ENCODE data around the gene DNAJC7. TPM values are rescaled to one million over a fixed set of nuclear protein-coding genes. Genes with fewer than 3 reads are reported as not detected.

Gene DNAJC7
- total RNA-seq, 3 donors from 2014 or later (not counting 1 experiment from before 2014, with no cell fraction given): 123 to 159 (median 149) TPM

DNA sequence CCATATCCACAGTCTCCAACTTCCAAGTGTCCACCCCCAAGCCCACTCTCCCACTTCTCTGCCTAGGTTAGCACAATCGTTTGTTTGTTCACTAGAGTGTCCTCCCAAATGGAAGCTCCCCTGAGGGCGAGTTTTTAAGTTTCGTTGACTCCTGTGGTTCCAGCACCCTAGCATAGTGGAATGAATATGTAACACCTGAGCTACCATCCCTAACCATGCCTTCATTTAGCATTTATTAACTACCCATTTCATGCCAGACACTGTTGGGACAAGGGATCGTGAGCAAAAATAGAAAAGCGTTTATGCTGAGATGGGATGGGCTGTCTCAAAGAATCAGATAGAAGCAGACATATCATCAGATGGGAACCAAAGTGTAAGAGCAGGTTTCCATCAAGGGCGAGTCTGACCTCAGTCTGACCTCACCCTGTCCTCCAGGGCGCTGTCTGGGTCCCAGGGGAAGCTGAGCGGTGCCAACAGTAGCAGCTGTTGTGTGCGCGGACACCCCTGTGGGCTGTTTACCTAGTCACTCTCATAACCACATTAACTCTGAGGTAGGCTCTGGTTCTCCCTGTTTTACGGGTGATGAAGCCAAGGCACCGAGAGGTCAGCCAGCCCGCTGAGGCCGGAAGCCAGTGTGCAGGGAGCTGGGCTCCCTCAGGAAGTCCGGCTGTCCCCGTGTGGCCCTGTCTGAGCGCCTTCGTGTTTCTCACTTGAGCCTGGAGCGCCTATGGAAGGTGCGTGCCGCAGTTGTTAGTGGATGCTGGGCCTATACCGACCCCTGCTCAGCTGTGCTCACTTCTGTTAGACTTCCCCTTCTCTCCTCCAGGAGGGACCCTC is 44.5 kb downstream of the DNAJC7 start:
- Histone ChIP-seq H3K27ac (ENCODE audit: low read length) (peak overlapping the region; percentile 77), H3K27me3 (ENCODE audit: control insufficient read depth, insufficient read depth, low read length) (no peaks in the 10 kb centered on the region), H3K9me3 (ENCODE audit: control insufficient read depth, insufficient read depth, low read length) (no peaks in the 10 kb centered on the region), H3K36me3 (ENCODE audit: control insufficient read depth, insufficient read depth, low read length) (peaks cover 62% of the 10 kb centered on the region), H3K4me1 (ENCODE audit: control insufficient read depth, insufficient read depth, low read length) (peaks cover 39% of the 10 kb centered on the region), H3K4me3 (ENCODE audit: low read length) (no peak overlapping the region)
- no peaks in the 10 kb centered on the region for H3K27me3 Mint-ChIP-seq (ENCODE audit: low read depth in 2 of 2)
- WGBS (ENCODE audit: insufficient coverage): 69% methylated on average over 22 of the region's 22 CpGs
- intact Hi-C loops (cut with micrococcal nuclease): no loop called here
- ATAC-seq (peak; percentile 9 to 49 (median 43)), DNase-seq (no peak)
- peak overlapping the region; percentile 87 to 88 for H3K27ac Mint-ChIP-seq
- no peaks in the 10 kb centered on the region for H3K9me3 Mint-ChIP-seq
- peaks cover 28 to 40% of the 10 kb centered on the region in 2 donors for H3K4me1 Mint-ChIP-seq
- peak overlapping the region; percentile 65 for H3K4me3 Mint-ChIP-seq
- no peaks in the 10 kb centered on the region for H3K36me3 Mint-ChIP-seq
- TF ChIP-seq, protein P1, sequence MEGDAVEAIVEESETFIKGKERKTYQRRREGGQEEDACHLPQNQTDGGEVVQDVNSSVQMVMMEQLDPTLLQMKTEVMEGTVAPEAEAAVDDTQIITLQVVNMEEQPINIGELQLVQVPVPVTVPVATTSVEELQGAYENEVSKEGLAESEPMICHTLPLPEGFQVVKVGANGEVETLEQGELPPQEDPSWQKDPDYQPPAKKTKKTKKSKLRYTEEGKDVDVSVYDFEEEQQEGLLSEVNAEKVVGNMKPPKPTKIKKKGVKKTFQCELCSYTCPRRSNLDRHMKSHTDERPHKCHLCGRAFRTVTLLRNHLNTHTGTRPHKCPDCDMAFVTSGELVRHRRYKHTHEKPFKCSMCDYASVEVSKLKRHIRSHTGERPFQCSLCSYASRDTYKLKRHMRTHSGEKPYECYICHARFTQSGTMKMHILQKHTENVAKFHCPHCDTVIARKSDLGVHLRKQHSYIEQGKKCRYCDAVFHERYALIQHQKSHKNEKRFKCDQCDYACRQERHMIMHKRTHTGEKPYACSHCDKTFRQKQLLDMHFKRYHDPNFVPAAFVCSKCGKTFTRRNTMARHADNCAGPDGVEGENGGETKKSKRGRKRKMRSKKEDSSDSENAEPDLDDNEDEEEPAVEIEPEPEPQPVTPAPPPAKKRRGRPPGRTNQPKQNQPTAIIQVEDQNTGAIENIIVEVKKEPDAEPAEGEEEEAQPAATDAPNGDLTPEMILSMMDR (IDR thresholded peaks at IDR 0.05): no peak

DNA sequence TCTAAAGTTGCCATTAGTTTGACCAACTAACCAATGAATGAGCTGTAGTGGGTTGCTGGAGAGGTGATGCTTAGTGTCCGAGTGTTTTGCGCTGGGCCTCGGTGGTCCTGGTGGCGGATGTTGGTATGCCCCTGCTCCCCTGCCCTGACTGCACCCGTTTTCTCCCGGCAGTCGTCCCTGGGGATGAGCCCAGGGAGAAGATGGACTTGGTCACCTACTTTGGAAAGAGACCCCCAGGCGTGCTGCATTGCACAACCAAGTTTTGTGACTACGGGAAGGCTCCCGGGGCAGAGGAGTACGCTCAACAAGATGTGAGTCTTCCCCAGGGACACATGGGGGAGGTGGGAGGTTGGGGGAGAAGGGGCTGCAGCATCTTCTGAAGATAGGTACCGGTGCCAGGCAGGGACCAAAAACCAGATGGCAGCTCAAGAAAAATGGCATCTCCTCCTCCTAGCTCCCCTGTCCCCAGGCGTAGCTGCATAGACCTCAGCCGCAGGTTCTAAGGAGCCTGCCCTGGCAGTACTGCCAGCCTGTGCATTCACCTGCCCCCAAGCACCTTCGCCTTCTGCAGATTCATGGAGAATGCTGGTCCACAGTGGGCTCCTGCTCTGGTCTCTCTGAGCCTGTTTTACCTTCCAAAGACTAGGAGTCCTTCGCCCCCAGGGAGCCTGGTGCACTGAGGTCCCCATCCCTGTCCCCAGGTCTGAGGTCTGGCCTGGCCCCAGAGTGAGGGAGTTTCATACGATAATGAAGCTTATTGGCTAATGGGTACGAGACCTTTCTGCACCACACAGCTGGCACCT is 45.3 kb downstream of the DNAJC7 start:
- ATAC-seq (no peak), DNase-seq (no peak)
- peak overlapping the region; percentile 77 for H3K27ac ChIP-seq (ENCODE audit: low read length)
- H3K4me1 ChIP-seq (ENCODE audit: control insufficient read depth, insufficient read depth, low read length): peaks cover 46% of the 10 kb centered on the region
- no peaks in the 10 kb centered on the region for H3K9me3 Mint-ChIP-seq
- intact Hi-C loops (cut with micrococcal nuclease): no loop called here
- no peak overlapping the region for H3K4me3 ChIP-seq (ENCODE audit: low read length)
- 89% methylated on average over 18 of the region's 18 CpGs for WGBS (ENCODE audit: insufficient coverage)
- H3K4me1 Mint-ChIP-seq: peaks cover 26 to 41% of the 10 kb centered on the region in 2 donors
- H3K36me3 Mint-ChIP-seq: no peaks in the 10 kb centered on the region
- peak overlapping the region; percentile 87 to 88 for H3K27ac Mint-ChIP-seq
- peak overlapping the region; percentile 47 for H3K4me3 Mint-ChIP-seq
- H3K27me3 ChIP-seq (ENCODE audit: control insufficient read depth, insufficient read depth, low read length): no peaks in the 10 kb centered on the region
- TF ChIP-seq, protein P1 (IDR thresholded peaks at IDR 0.05): no peak
- peaks cover 53% of the 10 kb centered on the region for H3K36me3 ChIP-seq (ENCODE audit: control insufficient read depth, insufficient read depth, low read length)
- H3K27me3 Mint-ChIP-seq (ENCODE audit: low read depth in 2 of 2): no peaks in the 10 kb centered on the region
- no peaks in the 10 kb centered on the region for H3K9me3 ChIP-seq (ENCODE audit: control insufficient read depth, insufficient read depth, low read length)

DNA sequence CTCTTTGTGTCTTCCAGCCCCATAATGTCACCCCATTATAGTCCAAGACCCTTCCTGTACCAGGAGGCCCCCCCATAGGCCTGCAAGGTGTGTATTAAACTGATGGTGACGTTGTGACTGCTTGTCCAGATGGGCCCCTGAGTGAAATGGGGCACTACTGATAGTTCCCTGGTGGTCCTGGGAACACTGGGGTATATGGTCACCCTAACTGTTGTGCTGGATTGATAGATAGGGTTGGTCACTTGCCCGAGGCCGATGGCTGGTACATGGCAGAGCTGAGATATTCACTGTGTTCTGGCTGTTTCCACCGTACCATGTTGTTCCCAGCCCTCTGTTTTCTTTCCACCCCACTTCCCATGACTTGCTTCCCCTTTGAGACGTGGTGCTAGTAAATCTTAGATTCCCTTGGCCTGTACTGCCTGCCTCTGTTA is 46.3 kb downstream of the DNAJC7 start:
- no peak overlapping the region for H3K4me3 Mint-ChIP-seq
- H3K27ac Mint-ChIP-seq: peak overlapping the region in 1 of 2 donors; percentile 27
- TF ChIP-seq, protein P1 (IDR thresholded peaks at IDR 0.05): no peak
- H3K9me3 ChIP-seq (ENCODE audit: control insufficient read depth, insufficient read depth, low read length): no peaks in the 10 kb centered on the region
- H3K4me3 ChIP-seq (ENCODE audit: low read length): no peak overlapping the region
- H3K27me3 ChIP-seq (ENCODE audit: control insufficient read depth, insufficient read depth, low read length): no peaks in the 10 kb centered on the region
- H3K27ac ChIP-seq (ENCODE audit: low read length): no peak overlapping the region
- no peak for ATAC-seq
- no peak for DNase-seq
- WGBS (ENCODE audit: insufficient coverage): 79% methylated on average over 4 of the region's 5 CpGs
- H3K4me1 Mint-ChIP-seq: peaks cover 26 to 42% of the 10 kb centered on the region in 2 donors
- H3K9me3 Mint-ChIP-seq: no peaks in the 10 kb centered on the region
- peaks cover 43% of the 10 kb centered on the region for H3K36me3 ChIP-seq (ENCODE audit: control insufficient read depth, insufficient read depth, low read length)
- H3K4me1 ChIP-seq (ENCODE audit: control insufficient read depth, insufficient read depth, low read length): peaks cover 49% of the 10 kb centered on the region
- H3K27me3 Mint-ChIP-seq (ENCODE audit: low read depth in 2 of 2): no peaks in the 10 kb centered on the region
- no peaks in the 10 kb centered on the region for H3K36me3 Mint-ChIP-seq
- intact Hi-C loops (cut with micrococcal nuclease): no loop called here

All from natural killer cell (primary cell).